ENCODE measurements around the gene LBX2.

Gene LBX2

DNA sequence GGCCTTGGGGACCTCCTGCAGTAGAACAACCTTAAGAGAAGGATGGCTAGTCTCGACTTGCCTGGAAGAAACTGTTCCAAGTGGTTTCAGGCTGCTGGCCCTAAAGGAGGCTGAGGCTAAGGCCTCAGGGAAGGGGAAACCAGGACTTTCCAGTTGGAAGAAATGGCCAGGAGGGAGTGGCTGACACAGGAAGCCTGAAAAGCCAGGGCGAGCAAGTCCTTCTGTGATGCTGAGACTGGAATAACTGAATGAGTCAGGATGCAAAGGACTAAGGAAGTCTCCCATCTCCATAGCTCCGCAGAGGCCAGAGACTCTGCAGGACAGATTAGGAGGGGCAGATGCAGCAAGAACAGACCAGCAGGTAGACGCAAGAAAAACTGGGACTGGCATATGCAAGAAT is 37.7 kb upstream of the LBX2 start:
- H3K4me3 ChIP-seq (ENCODE audit: low read depth, low read length), result no peak overlapping the region
- TF ChIP-seq, protein P1, sequence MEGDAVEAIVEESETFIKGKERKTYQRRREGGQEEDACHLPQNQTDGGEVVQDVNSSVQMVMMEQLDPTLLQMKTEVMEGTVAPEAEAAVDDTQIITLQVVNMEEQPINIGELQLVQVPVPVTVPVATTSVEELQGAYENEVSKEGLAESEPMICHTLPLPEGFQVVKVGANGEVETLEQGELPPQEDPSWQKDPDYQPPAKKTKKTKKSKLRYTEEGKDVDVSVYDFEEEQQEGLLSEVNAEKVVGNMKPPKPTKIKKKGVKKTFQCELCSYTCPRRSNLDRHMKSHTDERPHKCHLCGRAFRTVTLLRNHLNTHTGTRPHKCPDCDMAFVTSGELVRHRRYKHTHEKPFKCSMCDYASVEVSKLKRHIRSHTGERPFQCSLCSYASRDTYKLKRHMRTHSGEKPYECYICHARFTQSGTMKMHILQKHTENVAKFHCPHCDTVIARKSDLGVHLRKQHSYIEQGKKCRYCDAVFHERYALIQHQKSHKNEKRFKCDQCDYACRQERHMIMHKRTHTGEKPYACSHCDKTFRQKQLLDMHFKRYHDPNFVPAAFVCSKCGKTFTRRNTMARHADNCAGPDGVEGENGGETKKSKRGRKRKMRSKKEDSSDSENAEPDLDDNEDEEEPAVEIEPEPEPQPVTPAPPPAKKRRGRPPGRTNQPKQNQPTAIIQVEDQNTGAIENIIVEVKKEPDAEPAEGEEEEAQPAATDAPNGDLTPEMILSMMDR (IDR thresholded peaks at IDR 0.05; ENCODE audit: low read depth, low read length), result no peak

DNA sequence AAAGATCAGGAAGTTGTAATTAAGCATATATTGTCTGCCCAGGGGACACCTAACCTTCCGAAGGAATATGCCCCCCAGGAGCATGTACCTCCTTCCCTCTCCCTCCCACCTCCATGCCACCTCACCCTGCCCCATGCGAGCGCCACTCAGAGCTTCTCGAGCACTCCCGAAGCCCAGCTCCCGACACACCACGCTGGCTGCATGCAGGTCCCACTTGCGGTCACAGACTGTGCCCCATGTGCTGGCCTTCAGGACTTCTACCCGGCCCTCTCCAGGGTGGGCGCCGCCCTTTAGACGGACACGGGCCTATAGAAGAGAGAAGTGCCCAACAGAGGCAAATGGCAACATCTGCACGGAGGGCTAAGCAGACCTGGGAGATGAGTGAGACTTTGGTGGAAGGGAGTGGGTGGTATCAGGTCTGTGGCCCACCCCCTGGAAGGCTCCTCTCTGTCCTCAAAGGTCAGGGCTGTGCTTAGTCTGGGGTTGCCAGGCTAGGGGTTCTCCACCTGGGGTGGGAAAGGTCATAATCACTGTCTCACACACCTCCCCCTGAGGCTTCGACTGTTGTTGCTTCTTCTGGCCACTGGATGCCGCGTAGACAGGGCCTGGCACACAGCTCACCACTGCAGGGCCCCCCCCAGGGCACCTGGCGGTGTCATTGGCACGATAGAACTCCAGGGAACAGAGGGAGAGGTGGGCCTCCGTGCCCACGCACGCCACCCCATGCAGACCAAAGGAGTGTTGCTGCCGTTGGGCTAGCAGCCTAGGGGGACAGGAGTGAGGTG is 37.0 kb upstream of the LBX2 start:
- no peak overlapping the region for H3K4me3 ChIP-seq (ENCODE audit: low read depth, low read length)
- TF ChIP-seq, protein P1 (IDR thresholded peaks at IDR 0.05; ENCODE audit: low read depth, low read length), result no peak

DNA sequence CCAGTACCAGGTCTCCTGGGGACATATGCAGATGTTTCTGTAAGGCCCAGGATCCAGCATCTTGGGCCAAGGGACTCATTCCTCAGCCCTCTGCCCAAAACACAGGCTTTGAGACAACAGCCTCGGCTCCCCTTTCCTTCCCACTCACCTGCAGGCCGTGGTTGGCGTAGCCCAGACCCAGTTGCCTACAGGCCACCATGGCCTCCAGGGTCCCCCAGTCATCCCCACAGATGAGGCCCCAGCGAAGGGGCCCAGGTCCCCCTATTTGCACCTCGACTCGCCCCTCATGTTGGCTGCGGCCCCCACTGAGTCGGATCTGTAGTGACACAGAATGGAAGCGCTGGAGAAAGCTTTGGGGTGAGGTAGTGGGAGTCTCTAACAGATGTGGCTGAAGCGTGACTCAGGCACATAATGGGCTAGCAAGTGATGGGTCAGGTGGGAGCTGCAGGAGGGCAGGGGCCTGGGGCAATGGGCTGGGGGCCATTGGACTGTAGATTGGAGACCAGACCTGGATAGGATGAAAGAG is 36.1 kb upstream of the LBX2 start:
- no peak overlapping the region for H3K4me3 ChIP-seq (ENCODE audit: low read depth, low read length)
- TF ChIP-seq, protein P1 (IDR thresholded peaks at IDR 0.05; ENCODE audit: low read depth, low read length), result no peak

DNA sequence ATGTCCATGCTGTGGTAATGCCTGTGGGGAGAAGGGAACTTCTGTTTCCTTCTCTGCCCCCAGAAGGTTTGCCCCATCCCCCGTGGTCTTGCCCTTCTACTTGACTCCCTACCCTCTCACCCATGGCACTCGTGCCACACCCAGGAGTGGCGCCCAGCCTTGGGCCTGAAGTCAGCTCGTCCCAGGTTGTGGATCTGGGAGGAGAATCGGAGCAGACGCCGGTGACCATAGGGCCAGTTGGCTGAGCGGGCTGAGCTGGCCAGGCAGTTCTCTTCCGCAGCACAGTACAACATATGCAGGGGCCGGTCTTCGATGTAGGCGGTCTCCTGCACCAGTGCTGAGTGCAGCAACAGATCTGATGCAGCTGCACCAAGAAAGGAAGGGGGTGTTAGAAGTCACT is 35.0 kb upstream of the LBX2 start:
- H3K4me3 ChIP-seq (ENCODE audit: low read depth, low read length), result no peak overlapping the region
- TF ChIP-seq, protein P1 (IDR thresholded peaks at IDR 0.05; ENCODE audit: low read depth, low read length), result no peak

DNA sequence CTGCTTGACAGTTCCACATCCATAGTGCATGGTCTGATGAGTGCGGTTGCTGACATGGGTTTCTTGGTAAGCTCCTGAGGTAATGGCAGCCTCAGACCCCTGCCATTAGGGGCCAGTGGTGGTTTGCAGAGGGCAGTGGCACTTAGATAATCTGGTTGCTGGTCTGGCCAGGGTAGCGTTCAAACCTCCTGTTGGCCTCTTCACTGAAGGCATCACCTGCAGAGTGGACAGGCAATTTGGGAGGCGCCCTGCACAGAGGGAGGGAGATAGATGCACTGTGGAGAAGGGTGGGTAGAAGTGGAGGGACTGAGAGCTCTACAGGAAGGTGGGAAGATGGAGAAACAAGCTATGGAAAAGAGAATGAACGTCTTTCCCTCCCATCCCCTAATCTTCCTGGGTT is 34.1 kb upstream of the LBX2 start:
- H3K4me3 ChIP-seq (ENCODE audit: low read depth, low read length), result no peak overlapping the region
- TF ChIP-seq, protein P1 (IDR thresholded peaks at IDR 0.05; ENCODE audit: low read depth, low read length), result no peak

DNA sequence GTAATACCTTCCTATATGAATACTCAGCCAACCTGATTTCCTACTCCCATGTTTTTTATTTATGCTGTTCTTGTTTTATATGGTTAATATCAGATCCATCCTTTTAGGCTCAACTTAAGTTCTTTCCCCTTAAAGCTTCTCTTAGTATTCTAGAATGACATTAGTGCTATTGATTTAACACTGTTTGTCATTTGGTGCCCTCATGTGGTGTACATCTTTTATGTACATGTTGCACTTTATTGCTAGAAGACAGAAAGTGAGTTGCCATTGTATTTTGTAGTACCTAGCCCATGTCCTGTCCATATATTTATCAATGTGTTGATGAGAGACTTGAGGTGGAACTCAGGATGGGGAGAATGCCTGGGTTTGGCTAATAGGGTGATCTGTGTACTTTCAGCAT is 32.8 kb upstream of the LBX2 start:
- TF ChIP-seq, protein P1 (IDR thresholded peaks at IDR 0.05; ENCODE audit: low read depth, low read length), result no peak
- no peak overlapping the region for H3K4me3 ChIP-seq (ENCODE audit: low read depth, low read length)

DNA sequence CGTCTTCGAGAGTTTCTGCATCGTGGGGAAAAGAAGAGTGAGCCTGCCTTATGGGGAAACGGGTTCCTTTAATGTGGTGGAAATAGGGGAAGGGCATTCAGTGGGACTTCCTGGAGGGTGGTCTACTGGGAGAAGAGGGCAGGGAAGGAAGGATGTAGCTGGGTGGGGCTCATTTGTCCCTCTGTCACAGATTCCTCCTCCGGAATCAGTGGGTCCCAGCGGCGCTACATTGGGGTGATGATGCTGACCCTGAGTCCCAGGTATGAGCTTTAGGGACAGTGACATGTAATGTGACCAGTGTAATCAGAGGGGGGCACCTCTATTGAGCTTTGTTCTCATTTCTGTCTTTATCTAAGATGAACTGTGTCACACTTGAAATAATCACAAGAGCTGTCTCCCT is 32.3 kb upstream of the LBX2 start:
- H3K4me3 ChIP-seq (ENCODE audit: low read depth, low read length), result no peak overlapping the region
- TF ChIP-seq, protein P1 (IDR thresholded peaks at IDR 0.05; ENCODE audit: low read depth, low read length), result no peak
